Sigmoid colon (tissue), 7 donors: ENCODE measurements around the gene HHAT. TPM values are rescaled to one million over a fixed set of nuclear protein-coding genes. Genes with fewer than 3 reads are reported as not detected.

Source experiments
- DNase-seq: peaks from one replicate; pipeline ENCODE4 v3.0.0-alpha.2; 2019
- H3K27ac ChIP-seq, 4 donors: fragments of 200-600 bp; sonication (generic); one replicate each; pipeline ENCODE4 v1.5.1; 2016 to 2019; ENCODE audit warnings: mild to moderate bottlenecking in 1 of 4
- H3K27me3 ChIP-seq, 3 donors: fragments of 200-600 bp; sonication (generic); one replicate each; pipeline ENCODE4 v1.5.1; 2019; ENCODE audit warnings: mild to moderate bottlenecking in 1 of 3
- H3K36me3 ChIP-seq, 4 donors: fragments of 200-600 bp; sonication (generic); one replicate each; pipeline ENCODE4 v1.5.1; 2016 to 2019
- H3K4me1 ChIP-seq, 4 donors: fragments of 200-600 bp; sonication (generic); one replicate each; pipeline ENCODE4 v1.5.1; 2017 to 2019
- H3K4me3 ChIP-seq, 4 donors: fragments of 200-600 bp; sonication (generic); one replicate each; pipeline ENCODE4 v1.5.1; 2017 to 2019; ENCODE audit warnings: mild to moderate bottlenecking in 2 of 4, moderate library complexity in 1 of 4
- H3K9me3 ChIP-seq, 4 donors: fragments of 200-600 bp in 3 of 4; sonication (generic) in 3 of 4; one replicate each; pipeline versions ENCODE4 v1.5.1 to v1.6.1; 2013 to 2019
- CTCF ChIP-seq, 4 experiments: fragments of 450-650 bp in 3 of 4; fragments of 200-600 bp in 1 of 4; IDR thresholded peaks; one replicate each; pipeline ENCODE4 v1.5.1; 2016 to 2019; ENCODE audit warnings: antibody characterized with exemption in 4 of 4, mild to moderate bottlenecking in 3 of 4, moderate library complexity in 2 of 4
- EP300 ChIP-seq, 4 donors: sonication (generic); formaldehyde crosslinking; IDR thresholded peaks; one replicate each; pipeline ENCODE4 v1.6.1; 2017; ENCODE audit warnings: antibody characterized with exemption in 4 of 4
- POLR2A ChIP-seq, 2 donors: fragments of 450-650 bp; IDR thresholded peaks; one replicate each; pipeline ENCODE4 v1.6.1; 2016; ENCODE audit warnings: antibody characterized with exemption in 2 of 2, mild to moderate bottlenecking in 2 of 2, moderate library complexity in 2 of 2
- POLR2AphosphoS5 ChIP-seq, 4 donors: sonication (generic); formaldehyde crosslinking; IDR thresholded peaks; one replicate each; pipeline ENCODE4 v1.6.1; 2017; ENCODE audit warnings: antibody characterized with exemption in 4 of 4
- WGBS, 2 donors: extraction: QIAGEN DNeasy Blood & Tissue Kit; methylation state at CpG; one replicate each; pipeline ENCODE4 v1.1.7; 2013; 5-methylcytosine and 5-hydroxymethylcytosine counted together
- intact Hi-C: fragments of 100-400 bp; cut with DNase I; formaldehyde crosslinking; loops from one replicate; pipeline ENCODE4 v1.15.1; 2023
- polyA plus RNA-seq, 3 donors: library from polyadenylated mRNA; stranded (reverse); fragments of 200-250 nt; gene quantifications; one replicate each; pipeline ENCODE4 v1.2.3, GENCODE V29; 2013
- total RNA-seq, 4 donors: library from RNA; depleted of rRNA; stranded (reverse); fragments of >200 nt; gene quantifications; one replicate each; pipeline ENCODE4 v1.1.0, GENCODE V29; 2016
- donor health status: healthy with polysubstance abuse.
- donor health status: Bipolar disorder and iron deficiency.
- donor health status: healthy.

HHAT gene
- total RNA-seq: 1 to 10 TPM; 2.0 to 6.4 (median 3.6) TPM
- polyA plus RNA-seq: 1 to 10 TPM in 2 of 3 donors, under 1 TPM in 1; 0.46 to 2.1 (median 1.8) TPM

GRCh38 chr1:210328746-210329503, at the start of gene HHAT:
TSS of gene HHAT (plus strand) at chr1:210328902. CDS start at chr1:210348976, 20,074 bp downstream.
- peak in 1 of 4 experiments; percentile 28 for TF ChIP-seq CTCF (IDR thresholded peaks at IDR 0.05)
- TF ChIP-seq POLR2A (IDR thresholded peaks at IDR 0.05): no peak
- peak in 3 of 4 donors; percentile 22 to 60 (median 56) for TF ChIP-seq POLR2AphosphoS5 (IDR thresholded peaks at IDR 0.05)
- TF ChIP-seq EP300 (IDR thresholded peaks at IDR 0.05): no peak
- peak within 1 kb of the TSS; percentile 89 to 95 (median 94) for H3K27ac ChIP-seq
- no peaks in the 10 kb centered on the region for H3K36me3 ChIP-seq
- no peaks in the 10 kb centered on the region for H3K27me3 ChIP-seq
- peaks cover 0 to 21% (median 18%) of the 10 kb centered on the region in 4 donors for H3K4me1 ChIP-seq
- 0% methylated on average over 89 of the region's 89 CpGs for WGBS, 2 donors
- intact Hi-C loops: loop anchor here (10.0 kb wide), 1 partner anchor 76 kb away; no protein-coding TSS in a partner anchor
- peak; percentile 87 for DNase-seq
- no peaks in the 10 kb centered on the region for H3K9me3 ChIP-seq
- H3K4me3 ChIP-seq: peak within 1 kb of the TSS; percentile 67 to 91 (median 84)

GRCh38 chr1:210280221-210280620, 48.5 kb upstream of the HHAT start:
- 75 to 77% methylated on average over 5 of the region's 5 CpGs for WGBS, 2 donors
- H3K4me3 ChIP-seq: no peak overlapping the region
- no peaks in the 10 kb centered on the region for H3K36me3 ChIP-seq
- H3K27me3 ChIP-seq: no peaks in the 10 kb centered on the region
- H3K4me1 ChIP-seq: no peaks in the 10 kb centered on the region
- intact Hi-C loops: no loop called here
- no peak for DNase-seq
- H3K9me3 ChIP-seq: peaks cover 0 to 19% (median 3%) of the 10 kb centered on the region in 4 donors
- TF ChIP-seq POLR2A (IDR thresholded peaks at IDR 0.05): no peak
- no peak for TF ChIP-seq CTCF (IDR thresholded peaks at IDR 0.05)
- no peak for TF ChIP-seq EP300 (IDR thresholded peaks at IDR 0.05)
- TF ChIP-seq POLR2AphosphoS5 (IDR thresholded peaks at IDR 0.05): no peak
- H3K27ac ChIP-seq: no peak overlapping the region

DNA sequence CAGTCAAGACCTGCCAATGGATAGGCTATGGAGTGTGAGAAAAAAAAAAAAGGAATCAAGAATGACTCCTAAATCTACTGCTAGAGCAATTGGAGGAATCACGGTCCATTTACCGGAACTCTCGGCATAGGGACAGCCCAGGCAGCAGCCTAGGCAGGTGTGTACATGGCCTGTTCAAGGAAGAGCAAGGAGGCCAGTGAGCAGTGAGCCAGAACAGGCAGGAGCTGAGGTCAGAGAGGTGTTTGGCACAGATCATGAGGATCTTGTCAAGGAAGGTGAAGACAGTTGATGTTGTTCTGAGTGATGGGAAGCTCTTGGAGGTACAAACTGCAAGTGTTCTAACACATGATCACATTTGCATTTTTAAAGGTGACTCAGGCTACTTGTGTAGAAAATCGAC, 40.6 kb upstream of the HHAT start:
- intact Hi-C loops: no loop called here
- no peaks in the 10 kb centered on the region for H3K9me3 ChIP-seq
- TF ChIP-seq EP300 (IDR thresholded peaks at IDR 0.05): no peak
- no peak for TF ChIP-seq CTCF (IDR thresholded peaks at IDR 0.05)
- TF ChIP-seq POLR2A (IDR thresholded peaks at IDR 0.05): no peak
- TF ChIP-seq POLR2AphosphoS5 (IDR thresholded peaks at IDR 0.05): no peak
- no peaks in the 10 kb centered on the region for H3K36me3 ChIP-seq
- H3K4me1 ChIP-seq: peaks cover 0 to 20% (median 15%) of the 10 kb centered on the region in 4 donors
- whole genome bisulfite sequencing, 2 donors: 85 to 91% methylated on average over 4 of the region's 4 CpGs
- no peak overlapping the region for H3K27ac ChIP-seq
- no peaks in the 10 kb centered on the region for H3K27me3 ChIP-seq
- DNase-seq: no peak
- H3K4me3 ChIP-seq: no peak overlapping the region

DNA sequence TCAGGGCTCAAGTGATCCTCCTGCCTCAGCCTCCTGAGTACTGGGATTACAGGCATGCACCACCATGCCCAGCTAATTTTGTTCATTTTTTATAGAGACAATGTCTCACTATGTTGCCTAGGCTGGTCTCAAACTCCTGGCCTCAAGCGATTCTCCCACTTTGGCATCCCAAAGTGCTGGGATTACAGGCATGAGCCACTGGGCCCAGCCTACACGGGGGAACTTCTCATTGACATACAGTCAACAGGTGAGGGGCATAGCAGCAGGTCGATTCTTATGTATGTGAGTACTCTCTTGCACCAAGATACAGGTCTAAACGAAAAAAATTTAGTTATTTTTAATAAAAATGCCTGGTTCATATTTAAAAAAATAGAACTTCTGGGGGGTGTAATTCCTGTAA, 39.5 kb upstream of the HHAT start:
- Histone ChIP-seq H3K4me3 (no peak overlapping the region), H3K9me3 (no peaks in the 10 kb centered on the region), H3K27me3 (no peaks in the 10 kb centered on the region), H3K36me3 (no peaks in the 10 kb centered on the region), H3K4me1 (peaks cover 0 to 31% (median 26%) of the 10 kb centered on the region in 4 donors), H3K27ac (no peak overlapping the region)
- TF ChIP-seq CTCF (IDR thresholded peaks at IDR 0.05): no peak
- no peak for TF ChIP-seq EP300 (IDR thresholded peaks at IDR 0.05)
- TF ChIP-seq POLR2A (IDR thresholded peaks at IDR 0.05): no peak
- TF ChIP-seq POLR2AphosphoS5 (IDR thresholded peaks at IDR 0.05): no peak
- intact Hi-C loops: no loop called here
- 69 to 80% methylated on average over 4 of the region's 4 CpGs for WGBS, 2 donors
- no peak for DNase-seq
